ENCODE data around the gene ERMP1.
"Not testable (repeated sequence)": the region's sequence is repeated elsewhere in the genome, so short reads cannot be mapped to it uniquely, and the experiment has no call there.

ERMP1 gene

GRCh38 chr9:5832538-5833529 lies at the start of gene ERMP1:
Gene ERMP1 (minus strand): TSS chr9:5833117. CDS start chr9:5833027, 90 bp downstream.
- DNase-seq, result peak; percentile 65

- not testable (repeated sequence) for DNase-seq
Observed at GRCh38 chr9:5882244-5883012, 49.5 kb upstream of the ERMP1 start.

GRCh38 chr9:5879419-5880181 lies 46.7 kb upstream of the ERMP1 start:
- DNase-seq, result no peak

- no peak for DNase-seq
Observed at GRCh38 chr9:5876711-5877110, 43.8 kb upstream of the ERMP1 start.

GRCh38 chr9:5876026-5876425 lies 43.1 kb upstream of the ERMP1 start:
- DNase-seq, result no peak

- no peak for DNase-seq
Observed at GRCh38 chr9:5874048-5874447, 41.1 kb upstream of the ERMP1 start.

- DNase-seq, result no peak
Observed at GRCh38 chr9:5873439-5873838, 40.5 kb upstream of the ERMP1 start.

GRCh38 chr9:5872511-5872910 lies 39.6 kb upstream of the ERMP1 start:
- no peak for DNase-seq

- no peak for DNase-seq
Observed at GRCh38 chr9:5871785-5872184, 38.9 kb upstream of the ERMP1 start.

- no peak for DNase-seq
Observed at GRCh38 chr9:5870691-5871090, 37.8 kb upstream of the ERMP1 start.

GRCh38 chr9:5870020-5870339 lies 37.1 kb upstream of the ERMP1 start:
- DNase-seq, result no peak

- DNase-seq, result no peak
Observed at GRCh38 chr9:5869315-5870019, 36.5 kb upstream of the ERMP1 start.

GRCh38 chr9:5868235-5868634 lies 35.3 kb upstream of the ERMP1 start:
- DNase-seq, result no peak

GRCh38 chr9:5866685-5867084 lies 33.8 kb upstream of the ERMP1 start:
- DNase-seq, result no peak

GRCh38 chr9:5866272-5866671 lies 33.4 kb upstream of the ERMP1 start:
- no peak for DNase-seq

- no peak for DNase-seq
Observed at GRCh38 chr9:5864446-5864845, 31.5 kb upstream of the ERMP1 start.

GRCh38 chr9:5863092-5863746 lies 30.3 kb upstream of the ERMP1 start:
- DNase-seq, result no peak

- DNase-seq, result no peak
Observed at GRCh38 chr9:5858833-5859232, 25.9 kb upstream of the ERMP1 start.

- DNase-seq, result no peak
Observed at GRCh38 chr9:5857928-5858327, 25.0 kb upstream of the ERMP1 start.

GRCh38 chr9:5854063-5854790 lies 21.3 kb upstream of the ERMP1 start:
- no peak for DNase-seq

- no peak for DNase-seq
Observed at GRCh38 chr9:5853617-5854016, 20.7 kb upstream of the ERMP1 start.

Data from DMS 273 treated with DMSO at 0.1 percent for 48 hours (cell line).